NT2/D1 (cell line): ENCODE results near the gene TERT.

Experiments used
- YY1 ChIP-seq: IDR thresholded peaks from 2 replicates; pipeline ENCODE4 v1.6.1; 2011; ENCODE audit not compliant: insufficient read length, insufficient read depth
- ZNF274 ChIP-seq: IDR thresholded peaks from 2 replicates; pipeline ENCODE4 v1.6.1; 2011; ENCODE audit warnings: mild to moderate bottlenecking, low read depth, low read length

GRCh38 chr5:1268056-1268455 is 26.8 kb downstream of the TERT start:
- TF ChIP-seq YY1 = no peak
- no peak for TF ChIP-seq ZNF274
